Endothelial cell of umbilical vein (primary cell): ENCODE data around the gene AMFR. TPM values are rescaled to one million over a fixed set of nuclear protein-coding genes. Genes with fewer than 3 reads are reported as not detected.

Experiments
- BruUV-seq: library from RNA; stranded (reverse); fragments of 400-500 nt; replicated peaks from 2 replicates; lab custom pipeline; 2021; lab: Mats Ljungman, UMichigan
- CTCF ChIA-PET: fragments of 300-600, 350-600 bp; sonication (Branson Sonifier 250); formaldehyde crosslinking; loops from one replicate; lab custom pipeline; 2021; ENCODE audit warnings: antibody characterized with exemption, inconsistent platforms; lab: Charles Lee
- POLR2A ChIA-PET: fragments of 300-600, 350-600 bp; sonication (Branson Sonifier 250); formaldehyde crosslinking; loops from one replicate; lab custom pipeline; 2021; ENCODE audit warnings: antibody characterized with exemption, inconsistent platforms; lab: Charles Lee
- DNase-seq: peaks from one replicate; pipeline ENCODE4 v3.0.0-alpha.2; 2011; ENCODE audit warnings: low read depth, low spot score
- FAIRE-seq: peaks from 2 replicates; lab custom pipeline; 2011; peaks lifted over from hg19 to GRCh38; lab: Jason Lieb, UNC
- H2AFZ ChIP-seq: 2 replicates; pipeline ENCODE4 v1.6.0; 2012; ENCODE audit warnings: low read depth, low read length, control low read depth, inconsistent platforms
- H3K27ac ChIP-seq: 2 replicates; pipeline ENCODE4 v1.5.1; 2011; ENCODE audit warnings: low read depth, mild to moderate bottlenecking, control low read depth, low read length, moderate library complexity; ENCODE audit not compliant: insufficient read depth
- H3K27me3 ChIP-seq, 2 experiments: 2 replicates each; pipeline versions ENCODE4 v1.6.0 to v1.6.1; 2011; ENCODE audit warnings: low read length in 2 of 2, mixed read lengths in 1 of 2; ENCODE audit not compliant: control insufficient read depth in 2 of 2, insufficient read depth in 2 of 2
- H3K36me3 ChIP-seq, 2 experiments: 2 replicates in 1 of 2; 3 replicates in 1 of 2; pipeline ENCODE4 v1.5.1; 2011; ENCODE audit warnings: low read length in 2 of 2, mild to moderate bottlenecking in 1 of 2, moderate library complexity in 1 of 2; ENCODE audit not compliant: control insufficient read depth in 2 of 2, insufficient read depth in 2 of 2; ENCODE audit errors: extremely low read depth in 1 of 2
- H3K4me1 ChIP-seq: 3 replicates; pipeline ENCODE4 v1.5.1; 2011; ENCODE audit warnings: mild to moderate bottlenecking, low read length; ENCODE audit not compliant: control insufficient read depth, insufficient read depth; ENCODE audit errors: extremely low read depth
- H3K4me2 ChIP-seq: 2 replicates; pipeline ENCODE4 v1.6.1; 2011; ENCODE audit warnings: low read length, control low read depth, mixed read lengths; ENCODE audit not compliant: insufficient read depth
- H3K4me3 ChIP-seq, 3 experiments: fragments of 200-600 bp in 1 of 3; sonication (generic), shearing (Covaris generic) in 1 of 3; replicated peaks in 1 of 3; 2 replicates each; pipeline ENCODE4 v1.5.1; 2011 to 2016; ENCODE audit warnings: control low read depth in 3 of 3, low read length in 3 of 3, mild to moderate bottlenecking in 2 of 3, inconsistent platforms in 1 of 3, low read depth in 1 of 3, moderate library complexity in 1 of 3; ENCODE audit not compliant: insufficient read depth in 1 of 3
- H3K79me2 ChIP-seq: 2 replicates; pipeline ENCODE4 v1.6.0; 2012; ENCODE audit warnings: low read length, inconsistent platforms; ENCODE audit not compliant: control insufficient read depth, insufficient read depth
- H3K9ac ChIP-seq: replicated peaks from 2 replicates; pipeline ENCODE3; 2011; ENCODE audit warnings: low read length, control low read depth; ENCODE audit not compliant: insufficient read depth; ENCODE audit errors: extremely low read depth
- H3K9me1 ChIP-seq: replicated peaks from 3 replicates; pipeline ENCODE4 v1.6.0; 2011; ENCODE audit warnings: mild to moderate bottlenecking, low read length; ENCODE audit not compliant: control insufficient read depth, insufficient read depth; ENCODE audit errors: extremely low read depth
- H3K9me3 ChIP-seq: replicated peaks from 2 replicates; pipeline ENCODE4 v1.5.1; 2012; ENCODE audit warnings: low read length, inconsistent platforms; ENCODE audit not compliant: control insufficient read depth, insufficient read depth
- H4K20me1 ChIP-seq: replicated peaks from 2 replicates; pipeline ENCODE3; 2011; ENCODE audit warnings: mild to moderate bottlenecking, low read length; ENCODE audit not compliant: control insufficient read depth, insufficient read depth; ENCODE audit errors: extremely low read depth
- EZH2 ChIP-seq: IDR thresholded peaks from 2 replicates; pipeline ENCODE4 v1.6.1; 2012; ENCODE audit warnings: borderline replicate concordance, low read depth, mild to moderate bottlenecking, moderate library complexity, low read length, inconsistent platforms; ENCODE audit not compliant: severe bottlenecking
- FOS ChIP-seq: IDR thresholded peaks from 2 replicates; pipeline ENCODE4 v1.6.1; 2011; ENCODE audit warnings: mild to moderate bottlenecking, low read length, moderate library complexity, borderline replicate concordance; ENCODE audit not compliant: insufficient read depth
- GATA2 ChIP-seq: IDR thresholded peaks from 2 replicates; pipeline ENCODE4 v1.7.0; 2011; ENCODE audit warnings: low read depth, mild to moderate bottlenecking, moderate library complexity, mixed read lengths, low read length; ENCODE audit not compliant: insufficient read length, insufficient read depth
- JUN ChIP-seq: IDR thresholded peaks from 2 replicates; pipeline ENCODE4 v1.6.1; 2011; ENCODE audit warnings: borderline replicate concordance, low read depth; ENCODE audit not compliant: insufficient read length, insufficient read depth
- MYC ChIP-seq: IDR thresholded peaks from one replicate; pipeline ENCODE4 v1.6.1; 2011; ENCODE audit warnings: mild to moderate bottlenecking, low read depth, low read length
- POLR2A ChIP-seq: IDR thresholded peaks from 2 replicates; pipeline ENCODE4 v1.6.1; 2012; ENCODE audit warnings: low read depth, mild to moderate bottlenecking, control low read depth, low read length
- POLR2AphosphoS5 ChIP-seq: IDR thresholded peaks from 2 replicates; pipeline ENCODE4 v1.6.1; 2012; ENCODE audit warnings: low read depth, mild to moderate bottlenecking, control low read depth, low read length, moderate library complexity; ENCODE audit not compliant: insufficient read depth
- dilution Hi-C: fragments of 300-500 bp; cut with MboI; formaldehyde crosslinking; loops from one replicate; pipeline ENCODE4 v1.15.0; 2019; ENCODE audit warnings: low sequenced_read_pairs; ENCODE audit not compliant: extremely low pct_ligation_motif_present
- intact Hi-C: fragments of 100-400 bp; cut with micrococcal nuclease; formaldehyde crosslinking; loops from one replicate; pipeline ENCODE4 v1.10.0; 2022
- polyA plus RNA-seq, 4 experiments: library from polyadenylated mRNA; depleted of rRNA in 3 of 4; stranded (reverse) in 3 of 4; unstranded in 1 of 4; fragments of >200 nt; gene quantifications; 2 replicates each; pipeline versions ENCODE4 v1.2.1 to v1.2.3, GENCODE V29; 2011 to 2012; ENCODE audit warnings: missing spikeins in 1 of 4
- total RNA-seq: library from RNA; stranded (reverse); gene quantifications from 2 replicates; pipeline ENCODE4 v1.2.3, GENCODE V29; 2021
- TF ChIP-seq, protein P1 (sequence below): IDR thresholded peaks from 2 replicates; pipeline ENCODE4 v1.6.1; 2011; ENCODE audit not compliant: insufficient read depth, insufficient read length
- TF ChIP-seq, protein P2 (sequence below), 2 donors: IDR thresholded peaks; 1 replicate in 1 of 2; 2 replicates in 1 of 2; pipeline ENCODE4 v1.5.1; 2011; ENCODE audit warnings: low read length in 2 of 2, mild to moderate bottlenecking in 2 of 2, moderate library complexity in 2 of 2, control low read depth in 1 of 2, inconsistent platforms in 1 of 2, low read depth in 1 of 2; ENCODE audit not compliant: insufficient read depth in 1 of 2; ENCODE audit errors: extremely low read depth in 1 of 2

The AMFR gene
- total and polyA plus RNA-seq, 2 donors (not counting 3 experiments of a cell fraction or from before 2014, with no cell fraction given), result 66.5 to 71.7 TPM

DNA sequence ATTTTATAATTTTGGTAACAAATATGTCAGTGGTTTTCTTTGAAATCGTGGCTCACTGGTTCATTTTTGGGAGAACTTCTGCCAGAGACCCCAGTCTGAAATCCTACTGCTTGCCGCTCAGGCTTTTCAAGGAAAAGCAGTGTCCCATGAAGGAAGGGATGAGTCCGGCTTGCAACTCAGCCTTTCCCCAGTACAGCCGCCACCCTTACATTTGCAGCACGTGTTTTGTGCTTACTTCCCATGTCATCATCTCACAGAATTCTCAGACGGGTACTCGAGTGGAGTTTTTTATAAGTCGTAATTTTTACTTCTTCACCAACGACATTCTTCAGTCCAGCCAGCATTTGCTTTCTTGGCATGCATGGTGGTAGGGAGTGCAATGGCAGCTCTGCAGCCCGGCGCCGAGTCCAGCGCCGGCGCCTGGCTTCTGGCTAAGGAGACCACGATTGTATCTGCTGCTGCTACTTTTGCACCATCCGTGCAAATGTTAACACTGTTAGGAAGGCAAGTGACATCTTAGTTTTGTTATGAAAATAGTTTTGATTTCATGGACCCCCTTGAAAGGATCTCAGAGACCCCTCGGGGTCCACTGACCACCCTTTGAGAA lies 111.0 kb downstream of the AMFR start:
- Histone ChIP-seq H3K27me3 (peaks cover 2 to 6% of the 10 kb centered on the region in 2 experiments), H3K4me2 (no peak overlapping the region), H3K4me3 (no peak overlapping the region), H2AFZ (no peak overlapping the region), H3K27ac (no peak overlapping the region), H4K20me1 (no peaks in the 10 kb centered on the region), H3K9me1 (no peaks in the 10 kb centered on the region), H3K9me3 (no peaks in the 10 kb centered on the region), H3K9ac (no peak overlapping the region), H3K4me1 (no peaks in the 10 kb centered on the region), H3K36me3 (no peaks in the 10 kb centered on the region), H3K79me2 (no peaks in the 10 kb centered on the region)
- no TSS peak for BruUV-seq
- ChIA-PET CTCF (no interaction called here), POLR2A (no interaction called here)
- FAIRE-seq (no peak), DNase-seq (no peak)
- no peak for TF ChIP-seq POLR2A
- TF ChIP-seq EZH2, result no peak
- TF ChIP-seq, protein P1, sequence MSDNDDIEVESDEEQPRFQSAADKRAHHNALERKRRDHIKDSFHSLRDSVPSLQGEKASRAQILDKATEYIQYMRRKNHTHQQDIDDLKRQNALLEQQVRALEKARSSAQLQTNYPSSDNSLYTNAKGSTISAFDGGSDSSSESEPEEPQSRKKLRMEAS, result no peak
- TF ChIP-seq, protein P2, sequence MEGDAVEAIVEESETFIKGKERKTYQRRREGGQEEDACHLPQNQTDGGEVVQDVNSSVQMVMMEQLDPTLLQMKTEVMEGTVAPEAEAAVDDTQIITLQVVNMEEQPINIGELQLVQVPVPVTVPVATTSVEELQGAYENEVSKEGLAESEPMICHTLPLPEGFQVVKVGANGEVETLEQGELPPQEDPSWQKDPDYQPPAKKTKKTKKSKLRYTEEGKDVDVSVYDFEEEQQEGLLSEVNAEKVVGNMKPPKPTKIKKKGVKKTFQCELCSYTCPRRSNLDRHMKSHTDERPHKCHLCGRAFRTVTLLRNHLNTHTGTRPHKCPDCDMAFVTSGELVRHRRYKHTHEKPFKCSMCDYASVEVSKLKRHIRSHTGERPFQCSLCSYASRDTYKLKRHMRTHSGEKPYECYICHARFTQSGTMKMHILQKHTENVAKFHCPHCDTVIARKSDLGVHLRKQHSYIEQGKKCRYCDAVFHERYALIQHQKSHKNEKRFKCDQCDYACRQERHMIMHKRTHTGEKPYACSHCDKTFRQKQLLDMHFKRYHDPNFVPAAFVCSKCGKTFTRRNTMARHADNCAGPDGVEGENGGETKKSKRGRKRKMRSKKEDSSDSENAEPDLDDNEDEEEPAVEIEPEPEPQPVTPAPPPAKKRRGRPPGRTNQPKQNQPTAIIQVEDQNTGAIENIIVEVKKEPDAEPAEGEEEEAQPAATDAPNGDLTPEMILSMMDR (IDR thresholded peaks at IDR 0.05; ENCODE audit: extremely low read depth in 1 of 2, insufficient read depth in 1 of 2, low read depth in 1 of 2, low read length in 2 of 2), result no peak
- dilution Hi-C loops (no loop called here), intact Hi-C loops (loop anchor here (10.0 kb wide), 3 partner anchors 120 to 470 kb away; partner anchors contain the start of gene GNAO1)

GRCh38 chr16:56312556-56312955 lies 112.8 kb downstream of the AMFR start:
- H3K79me2 ChIP-seq, result no peaks in the 10 kb centered on the region
- no peak overlapping the region for H3K4me2 ChIP-seq
- ChIA-PET POLR2A (no interaction called here), CTCF (no interaction called here)
- BruUV-seq, result no TSS peak
- intact Hi-C loops, result loop anchor here (10.0 kb wide), 3 partner anchors 118 to 468 kb away; partner anchors contain the start of gene GNAO1
- no peak overlapping the region for H2AFZ ChIP-seq
- H3K36me3 ChIP-seq, result no peaks in the 10 kb centered on the region
- FAIRE-seq, result no peak
- no peak for DNase-seq
- peaks cover under 1 to 3% of the 10 kb centered on the region in 2 experiments for H3K27me3 ChIP-seq
- no peaks in the 10 kb centered on the region for H3K4me1 ChIP-seq
- H3K27ac ChIP-seq, result no peak overlapping the region
- H3K9ac ChIP-seq, result no peak overlapping the region
- H3K9me1 ChIP-seq, result no peaks in the 10 kb centered on the region
- dilution Hi-C loops, result no loop called here
- H4K20me1 ChIP-seq, result no peaks in the 10 kb centered on the region
- TF ChIP-seq, protein P1, result no peak
- TF ChIP-seq POLR2A, result no peak
- TF ChIP-seq GATA2, result no peak
- TF ChIP-seq MYC, result no peak
- TF ChIP-seq POLR2AphosphoS5, result no peak
- TF ChIP-seq FOS, result no peak
- no peak for TF ChIP-seq EZH2
- TF ChIP-seq JUN, result no peak
- TF ChIP-seq, protein P2 (IDR thresholded peaks at IDR 0.05; ENCODE audit: extremely low read depth in 1 of 2, insufficient read depth in 1 of 2, low read depth in 1 of 2, low read length in 2 of 2), result no peak
- no peaks in the 10 kb centered on the region for H3K9me3 ChIP-seq
- no peak overlapping the region for H3K4me3 ChIP-seq
